NCI-H187 (cell line): Measurements from ENCODE around the gene TMCO6.

ENCODE experiments used
- DNase-seq, 2 experiments: peaks; one replicate each; lab custom pipeline; 2025; lab: John Stamatoyannopoulos, UW

The TMCO6 gene

DNA sequence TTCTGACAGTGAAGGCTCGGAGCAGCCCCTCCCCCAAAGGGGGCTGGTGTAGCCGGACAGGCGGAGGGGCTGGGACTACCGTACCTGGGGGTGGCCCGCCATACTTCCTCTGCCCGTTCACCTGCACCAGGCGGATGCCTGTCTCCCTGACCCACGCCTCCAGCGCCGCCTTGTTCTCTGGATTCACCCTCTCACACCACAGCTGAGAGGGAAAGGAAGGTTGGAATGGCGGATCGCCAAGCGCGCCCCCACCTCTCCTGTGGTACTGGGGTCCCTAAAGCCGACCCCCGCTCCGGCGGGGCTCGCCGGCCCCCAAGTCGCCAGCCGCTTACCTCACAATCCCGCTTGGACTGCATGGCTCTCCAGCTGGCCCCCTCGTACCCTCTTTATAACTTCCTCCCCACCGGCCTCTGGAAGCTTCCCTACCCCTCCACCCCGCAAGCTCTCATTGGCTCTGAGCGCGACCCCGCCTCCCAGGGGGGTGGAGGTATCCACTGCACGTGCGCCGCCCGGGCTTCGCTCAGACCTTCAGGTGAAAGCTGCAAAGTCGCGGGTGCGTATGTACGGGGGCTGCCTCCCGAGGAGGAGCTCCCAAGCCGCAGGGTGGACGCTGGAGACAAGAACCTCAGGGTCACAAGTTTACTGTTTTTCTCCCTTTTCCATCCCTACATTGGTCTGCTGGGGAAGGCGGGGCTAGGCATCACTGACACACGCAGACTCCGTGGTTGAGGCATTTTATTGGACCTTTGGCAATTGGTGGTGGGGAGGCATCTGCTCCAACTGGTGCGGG lies 34.1 kb downstream of the TMCO6 start, which contains the start of gene DND1:
Gene DND1, minus strand, starts transcription at position 390 of the 790 bp plus-strand sequence. Its CDS starts 34 bp downstream, at position 356.
- DNase-seq, result no peak

DNA sequence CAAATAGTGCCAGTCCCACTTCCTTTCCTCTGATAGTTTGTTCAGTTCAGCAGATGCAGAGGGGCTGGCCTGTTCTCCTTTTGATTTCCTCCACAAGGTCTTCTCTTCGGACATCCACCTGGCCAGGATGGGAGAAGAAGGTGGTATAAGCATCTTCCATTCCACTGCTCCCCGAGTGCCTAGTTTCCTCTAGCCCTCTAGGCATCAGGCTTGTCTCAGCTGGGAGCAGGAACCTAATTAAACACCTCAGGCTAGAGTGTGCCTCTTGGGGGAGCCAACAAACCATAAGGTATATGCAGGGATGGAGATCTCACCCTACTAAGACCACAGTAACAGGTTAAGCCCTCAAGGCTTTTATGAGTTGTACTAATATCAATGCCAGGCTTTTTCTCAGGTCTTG lies 35.0 kb downstream of the TMCO6 start:
- no peak for DNase-seq

DNA sequence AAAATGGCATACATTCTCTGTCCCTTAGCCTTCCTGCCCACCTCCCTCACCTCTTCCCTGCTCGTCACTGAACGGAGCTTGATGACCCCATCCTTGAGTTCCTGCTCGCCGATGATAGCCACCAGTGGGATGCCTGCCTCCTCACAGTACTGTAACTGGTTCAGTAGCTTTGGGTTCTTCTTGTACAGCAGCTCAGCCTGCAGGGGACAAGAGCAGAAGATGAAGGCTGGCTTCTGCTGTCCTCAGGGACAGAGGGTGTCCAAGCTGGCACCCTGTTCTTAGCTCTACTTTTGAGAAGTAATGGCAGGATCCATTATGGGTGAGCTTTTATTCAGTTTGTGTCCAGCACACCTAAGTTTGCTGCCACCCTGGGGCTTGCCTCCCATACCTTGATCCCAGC lies 35.4 kb downstream of the TMCO6 start:
- no peak for DNase-seq

DNA sequence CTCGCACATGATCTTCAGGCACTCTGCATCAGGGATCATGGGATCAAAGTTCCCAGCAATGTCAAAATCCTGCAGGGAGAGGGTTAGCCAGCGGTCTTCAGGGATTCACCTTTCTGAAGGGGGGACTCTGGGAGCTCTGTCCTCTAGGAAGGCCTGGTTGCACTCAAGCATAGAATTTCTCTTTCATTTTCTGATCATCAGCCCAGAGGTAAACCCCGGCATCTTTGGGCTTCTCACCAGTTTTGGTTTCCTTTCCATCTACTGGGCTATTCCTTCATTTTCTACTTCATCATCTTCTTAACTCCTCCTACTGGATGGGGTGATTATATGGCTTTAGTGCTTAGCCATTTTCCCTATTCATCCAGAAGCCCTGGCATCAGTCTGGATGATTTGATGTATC lies 38.7 kb downstream of the TMCO6 start:
- no peak for DNase-seq

DNA sequence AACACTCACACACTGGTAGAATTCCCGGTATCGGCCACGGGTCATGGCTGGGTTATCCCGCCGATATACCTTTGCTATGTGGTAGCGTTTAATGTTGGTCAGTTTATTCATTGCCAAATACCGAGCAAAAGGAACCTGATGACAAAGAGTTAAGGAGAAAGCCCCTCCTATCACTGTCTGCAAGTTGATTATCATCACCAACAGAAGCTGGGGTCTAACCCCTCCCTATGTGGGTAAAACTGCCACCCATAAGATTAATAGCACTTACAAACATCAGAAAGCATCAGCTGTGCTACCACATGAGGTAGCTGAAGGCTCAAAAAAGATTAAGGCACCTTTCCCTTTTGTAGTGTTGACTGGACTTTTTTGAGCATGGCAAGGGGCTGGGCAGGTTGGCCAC lies 39.7 kb downstream of the TMCO6 start:
- no peak for DNase-seq

DNA sequence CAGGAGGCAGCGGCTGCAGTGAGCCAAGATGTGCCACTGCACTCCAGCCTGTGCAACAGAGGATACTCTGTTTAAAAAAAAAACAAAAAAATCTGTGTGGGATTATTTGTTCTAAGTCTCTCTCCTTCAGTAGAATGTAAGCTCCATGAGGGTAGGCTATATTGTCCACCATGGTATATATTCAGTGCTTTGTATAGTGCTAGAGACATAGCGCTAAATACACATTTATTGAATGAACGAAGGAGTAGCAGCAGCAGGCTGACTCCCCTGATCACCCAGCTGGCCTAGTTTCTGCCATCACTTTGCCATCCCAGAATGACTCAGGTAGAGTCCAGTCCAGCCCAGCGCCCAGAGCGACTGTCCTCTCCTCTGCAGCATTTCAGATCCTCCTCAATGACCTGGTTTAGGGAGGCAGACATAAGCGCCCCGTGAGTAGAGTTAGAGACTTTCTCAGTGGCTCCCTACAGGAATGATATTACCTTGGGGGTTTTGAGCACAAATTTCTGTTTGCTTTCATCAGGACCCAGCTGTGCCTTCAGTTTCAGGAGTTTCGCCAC lies 51.2 kb downstream of the TMCO6 start:
- DNase-seq, result no peak

DNA sequence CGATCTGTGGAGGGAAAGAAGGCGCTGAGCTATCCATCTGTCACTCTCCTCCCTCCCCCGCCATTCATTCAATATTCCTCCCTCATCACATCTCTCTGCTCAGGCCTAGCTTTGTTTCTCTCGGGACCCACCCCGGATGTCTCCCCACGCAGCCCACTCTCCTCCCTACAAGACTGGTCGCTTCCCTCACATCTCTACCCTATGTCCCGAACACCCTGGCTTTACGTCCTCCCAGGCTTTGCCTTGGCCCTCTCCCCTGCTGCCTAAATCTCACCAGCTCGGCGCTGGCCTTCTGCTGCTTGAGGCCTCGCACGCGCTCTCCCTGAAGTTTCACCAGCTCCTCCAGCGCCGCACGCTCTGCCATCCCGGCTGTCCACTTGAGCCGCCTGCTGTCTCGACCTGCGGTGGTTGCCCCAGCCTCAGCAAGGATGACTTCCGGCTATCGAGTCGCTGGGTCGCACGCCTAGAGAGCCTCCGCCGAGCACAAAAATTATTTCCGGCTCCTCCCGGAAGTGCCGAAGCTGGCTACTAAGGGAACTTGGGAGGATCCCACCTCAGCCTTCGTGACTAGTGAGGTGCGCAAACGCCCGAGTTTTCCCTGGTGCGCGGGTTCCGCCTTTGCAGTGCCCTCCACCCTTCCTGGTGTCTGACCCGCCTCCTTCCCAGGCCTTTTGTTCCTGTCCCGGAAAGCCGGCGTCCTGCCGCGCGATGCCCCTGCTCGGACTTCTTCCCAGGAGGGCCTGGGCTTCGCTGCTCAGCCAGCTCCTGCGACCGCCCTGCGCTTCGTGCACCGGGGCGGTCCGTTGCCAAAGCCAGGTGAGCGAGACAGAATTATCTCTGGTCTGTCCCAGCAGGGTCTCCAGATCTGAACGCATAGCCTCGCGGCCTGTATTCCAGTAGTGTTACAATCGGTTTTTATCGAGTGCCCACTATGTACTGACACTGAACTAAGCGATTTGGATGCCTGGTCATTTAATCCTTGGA lies 52.0 kb downstream of the TMCO6 start, which contains the start of the genes HARS1 and HARS2:
Gene HARS1, minus strand, starts transcription at position 430 of the 984 bp plus-strand sequence. Its CDS starts 66 bp downstream, at position 364.
Gene HARS2, plus strand, starts transcription at position 515 of the 984 bp plus-strand sequence. Its CDS starts 194 bp downstream, at position 709.
- peak; percentile 72 to 76 for DNase-seq

DNA sequence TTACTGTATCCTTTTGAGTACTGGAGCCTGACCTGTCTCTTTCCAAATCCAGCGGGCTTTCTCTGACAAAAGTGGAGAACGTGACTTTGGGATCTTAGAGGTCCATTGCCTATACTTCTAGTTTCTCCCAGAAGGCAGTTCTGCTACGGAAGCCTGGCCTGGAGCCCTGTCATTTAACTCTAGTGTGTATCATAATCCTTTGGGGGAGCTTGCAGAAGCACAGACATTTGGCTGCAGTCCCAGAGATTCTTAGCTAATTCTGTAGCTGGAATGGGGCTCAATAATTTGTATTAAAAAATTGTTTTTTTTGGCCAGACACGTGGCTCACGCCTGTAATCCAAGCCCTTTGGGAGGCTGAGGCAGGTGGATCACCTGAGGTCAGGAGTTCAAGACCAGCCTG lies 55.0 kb downstream of the TMCO6 start:
- DNase-seq, result no peak
